Activated CD4-positive, alpha-beta T cell treated with anti-CD3 and anti-CD28 coated beads, Interleukin-2, amount 10 ng/mL, durations not matched to agents 7 days and 5 days (primary cell): ENCODE measurements around the gene SPEF2. TPM values are rescaled to one million over a fixed set of nuclear protein-coding genes. Genes with fewer than 3 reads are reported as not detected.

Experiments used
- CTCF ChIA-PET: fragments of 350-600 bp; sonication (Branson Sonifier 250); formaldehyde crosslinking; loops from one replicate; lab custom pipeline; 2021; ENCODE audit warnings: antibody characterized with exemption; lab: Charles Lee
- POLR2A ChIA-PET: fragments of 350-600 bp; sonication (Branson Sonifier 250); formaldehyde crosslinking; loops from one replicate; lab custom pipeline; 2021; ENCODE audit warnings: antibody characterized with exemption; lab: Charles Lee
- DNase-seq: peaks from one replicate; pipeline ENCODE4 v3.0.0-alpha.2; 2020
- H3K27ac Mint-ChIP-seq: one replicate; pipeline ENCODE4 v1.8.0; 2021; ENCODE audit warnings: mild to moderate bottlenecking, moderate library complexity, mixed read lengths
- H3K27me3 Mint-ChIP-seq: one replicate; pipeline ENCODE4 v1.8.0; 2021; ENCODE audit warnings: mixed read lengths
- H3K36me3 Mint-ChIP-seq: one replicate; pipeline ENCODE4 v1.8.0; 2021; ENCODE audit warnings: low read depth, mixed read lengths
- H3K4me1 Mint-ChIP-seq: one replicate; pipeline ENCODE4 v1.8.0; 2021; ENCODE audit warnings: mixed read lengths
- H3K4me3 Mint-ChIP-seq: one replicate; pipeline ENCODE4 v1.8.0; 2021; ENCODE audit warnings: mild to moderate bottlenecking, moderate library complexity, mixed read lengths
- H3K9me3 Mint-ChIP-seq: one replicate; pipeline ENCODE4 v1.8.0; 2021; ENCODE audit warnings: mixed read lengths
- total RNA-seq, 2 experiments: library from RNA; stranded (reverse); gene quantifications; one replicate each; pipeline ENCODE4 v1.2.3, GENCODE V29; 2021

SPEF2 gene
- total RNA-seq, 2 experiments from 2014 or later: 5.9 to 9.1 TPM

GRCh38 chr5:35622974-35623373 is 5.3 kb downstream of the SPEF2 start:
- ChIA-PET CTCF (interaction anchor here (1.4 kb wide), 1 partner anchor 28 kb away, joined by 4 read pairs; no protein-coding TSS in a partner anchor), POLR2A (no interaction called here)
- Mint-ChIP-seq H3K36me3 (no peaks in the 10 kb centered on the region), H3K27me3 (no peaks in the 10 kb centered on the region), H3K4me1 (peaks cover 42% of the 10 kb centered on the region), H3K27ac (no peak overlapping the region), H3K4me3 (no peak overlapping the region), H3K9me3 (no peaks in the 10 kb centered on the region)
- DNase-seq: no peak

GRCh38 chr5:35623991-35624390 is 6.3 kb downstream of the SPEF2 start:
- Mint-ChIP-seq H3K9me3 (peaks cover 2% of the 10 kb centered on the region), H3K27ac (no peak overlapping the region), H3K27me3 (no peaks in the 10 kb centered on the region), H3K4me3 (no peak overlapping the region), H3K4me1 (peaks cover 33% of the 10 kb centered on the region), H3K36me3 (peaks cover 7% of the 10 kb centered on the region)
- ChIA-PET POLR2A (no interaction called here), CTCF (interaction anchor here (1.5 kb wide), 1 partner anchor 35 kb away, joined by 3 read pairs; no protein-coding TSS in a partner anchor)
- DNase-seq: no peak

DNA sequence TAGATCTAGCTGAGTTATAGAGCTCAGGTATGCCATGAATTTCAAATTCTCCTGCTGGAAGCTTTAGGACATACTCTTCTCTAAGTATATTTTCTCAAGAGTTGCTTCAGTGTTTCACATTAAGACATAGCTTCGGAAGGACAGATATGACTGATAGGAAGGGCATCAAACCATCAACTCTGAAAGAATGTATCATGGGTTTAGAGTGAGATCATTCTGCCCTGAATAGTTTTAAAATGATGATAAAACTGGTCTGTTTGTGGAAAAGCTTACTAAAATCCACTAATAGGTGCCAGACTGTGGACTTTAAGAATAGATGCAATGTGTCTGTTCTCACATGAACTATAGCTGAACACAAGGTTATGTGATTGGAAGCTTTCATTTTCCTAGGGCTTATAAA is 8.4 kb downstream of the SPEF2 start:
- no peaks in the 10 kb centered on the region for H3K27me3 Mint-ChIP-seq
- H3K36me3 Mint-ChIP-seq: peaks cover 20% of the 10 kb centered on the region
- peaks cover 4% of the 10 kb centered on the region for H3K9me3 Mint-ChIP-seq
- no peak overlapping the region for H3K4me3 Mint-ChIP-seq
- H3K27ac Mint-ChIP-seq: no peak overlapping the region
- H3K4me1 Mint-ChIP-seq: peaks cover 26% of the 10 kb centered on the region
- ChIA-PET CTCF (interaction anchor here (0.7 to 2.1 kb wide), 7 partner anchors 8 to 300 kb away, joined by 3 to 12 read pairs (median 5); partner anchors contain the start of gene SPEF2), POLR2A (no interaction called here)
- DNase-seq: no peak

GRCh38 chr5:35626553-35626952 is 8.9 kb downstream of the SPEF2 start:
- ChIA-PET CTCF (interaction anchor here (0.6 to 2.1 kb wide), 4 partner anchors 9 to 300 kb away, joined by 3 to 12 read pairs (median 6); partner anchors contain the start of gene SPEF2), POLR2A (no interaction called here)
- H3K9me3 Mint-ChIP-seq: peaks cover 4% of the 10 kb centered on the region
- no peaks in the 10 kb centered on the region for H3K27me3 Mint-ChIP-seq
- H3K36me3 Mint-ChIP-seq: peaks cover 25% of the 10 kb centered on the region
- no peak overlapping the region for H3K4me3 Mint-ChIP-seq
- peaks cover 26% of the 10 kb centered on the region for H3K4me1 Mint-ChIP-seq
- DNase-seq: no peak
- H3K27ac Mint-ChIP-seq: no peak overlapping the region

DNA sequence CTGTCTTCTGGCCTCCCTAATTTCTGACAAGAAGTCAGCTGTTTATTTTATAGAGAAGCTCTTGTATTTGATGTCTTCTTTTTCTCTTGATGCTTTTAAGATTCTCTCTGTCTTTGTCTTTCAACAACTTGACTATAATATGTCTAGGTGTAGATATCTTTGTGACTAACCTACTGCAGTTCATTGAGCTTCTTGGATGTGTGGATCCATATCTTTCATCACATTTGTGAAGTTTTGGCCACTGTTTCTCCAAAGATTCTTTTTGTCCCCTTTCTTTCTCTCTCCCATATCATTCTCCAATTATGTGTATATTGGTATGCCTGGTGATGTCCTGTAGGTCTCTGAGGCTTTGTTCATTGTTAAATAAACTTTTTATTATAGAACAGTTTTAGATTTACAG is 16.7 kb downstream of the SPEF2 start:
- DNase-seq: no peak
- Mint-ChIP-seq H3K36me3 (peaks cover 57% of the 10 kb centered on the region), H3K4me1 (no peaks in the 10 kb centered on the region), H3K27ac (no peak overlapping the region), H3K9me3 (peaks cover 23% of the 10 kb centered on the region), H3K4me3 (no peak overlapping the region), H3K27me3 (no peaks in the 10 kb centered on the region)
- POLR2A ChIA-PET: no interaction called here
- CTCF ChIA-PET: interaction anchor here (1.2 to 1.3 kb wide), 3 partner anchors 9 to 23 kb away, joined by 3 to 5 read pairs (median 4); partner anchors contain the start of gene SPEF2

GRCh38 chr5:35640623-35641022 is 23.0 kb downstream of the SPEF2 start:
- ChIA-PET CTCF (interaction anchor here (0.8 kb wide), 1 partner anchor 298 kb away, joined by 3 read pairs; the partner anchor contains the start of gene CAPSL), POLR2A (no interaction called here)
- Mint-ChIP-seq H3K36me3 (peaks cover 24% of the 10 kb centered on the region), H3K4me3 (no peak overlapping the region), H3K4me1 (no peaks in the 10 kb centered on the region), H3K27me3 (no peaks in the 10 kb centered on the region), H3K27ac (no peak overlapping the region), H3K9me3 (peaks cover 5% of the 10 kb centered on the region)
- DNase-seq: no peak

DNA sequence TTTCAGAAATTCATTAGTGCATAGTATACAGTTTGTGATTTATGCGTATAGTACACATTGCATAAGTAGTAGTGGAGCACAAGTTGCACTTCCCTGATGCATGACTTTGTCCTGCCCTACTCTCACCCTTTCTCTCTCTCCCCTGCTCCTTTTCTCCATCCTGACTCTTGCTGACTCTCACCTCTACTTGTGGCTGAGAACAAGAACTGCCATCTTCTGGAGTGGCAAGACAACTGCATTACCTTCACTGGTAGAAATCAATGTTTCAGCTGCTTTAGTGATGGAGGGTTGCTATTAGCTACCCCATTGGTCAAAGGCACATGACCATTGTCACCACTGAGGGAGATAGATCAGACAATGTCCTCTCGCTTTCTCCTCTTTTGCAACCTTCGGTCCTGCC is 26.9 kb downstream of the SPEF2 start:
- no peak for DNase-seq
- no peaks in the 10 kb centered on the region for H3K4me1 Mint-ChIP-seq
- ChIA-PET CTCF (interaction anchor here (1.6 kb wide), 1 partner anchor 281 kb away, joined by 5 read pairs; no protein-coding TSS in a partner anchor), POLR2A (no interaction called here)
- no peak overlapping the region for H3K4me3 Mint-ChIP-seq
- no peaks in the 10 kb centered on the region for H3K9me3 Mint-ChIP-seq
- H3K27me3 Mint-ChIP-seq: no peaks in the 10 kb centered on the region
- H3K27ac Mint-ChIP-seq: no peak overlapping the region
- H3K36me3 Mint-ChIP-seq: peaks cover 17% of the 10 kb centered on the region

- H3K9me3 Mint-ChIP-seq: no peaks in the 10 kb centered on the region
- peaks cover 11% of the 10 kb centered on the region for H3K36me3 Mint-ChIP-seq
- peaks cover 10% of the 10 kb centered on the region for H3K4me1 Mint-ChIP-seq
- CTCF ChIA-PET: interaction anchor here (1.4 kb wide), 1 partner anchor 280 kb away, joined by 7 read pairs; no protein-coding TSS in a partner anchor
- no peak overlapping the region for H3K27ac Mint-ChIP-seq
- no peak overlapping the region for H3K4me3 Mint-ChIP-seq
- POLR2A ChIA-PET: no interaction called here
- DNase-seq: no peak
- H3K27me3 Mint-ChIP-seq: no peaks in the 10 kb centered on the region
These were observed 29.5 kb downstream of the SPEF2 start for GRCh38 chr5:35647128-35647527.

GRCh38 chr5:35647712-35648111 is 30.0 kb downstream of the SPEF2 start:
- Mint-ChIP-seq H3K27ac (no peak overlapping the region), H3K4me3 (no peak overlapping the region), H3K4me1 (peaks cover 10% of the 10 kb centered on the region), H3K27me3 (no peaks in the 10 kb centered on the region), H3K9me3 (no peaks in the 10 kb centered on the region), H3K36me3 (peaks cover 9% of the 10 kb centered on the region)
- ChIA-PET POLR2A (no interaction called here), CTCF (interaction anchor here (1.4 to 5.4 kb wide), 2 partner anchors 278 to 279 kb away, joined by 7 to 44 read pairs; no protein-coding TSS in a partner anchor)
- no peak for DNase-seq

GRCh38 chr5:35651002-35651756 is 33.5 kb downstream of the SPEF2 start:
- CTCF ChIA-PET: interaction anchor here (0.7 to 5.4 kb wide), 23 partner anchors 8 to 287 kb away, joined by 3 to 44 read pairs (median 3); partner anchors contain the start of genes CAPSL and SPEF2
- no peak overlapping the region for H3K4me3 Mint-ChIP-seq
- peak overlapping the region; percentile 27 for H3K27ac Mint-ChIP-seq
- peak; percentile 76 for DNase-seq
- POLR2A ChIA-PET: interaction anchor here (1.9 kb wide), 1 partner anchor 275 kb away, joined by 6 read pairs; no protein-coding TSS in a partner anchor
- peaks cover 7% of the 10 kb centered on the region for H3K36me3 Mint-ChIP-seq
- H3K27me3 Mint-ChIP-seq: no peaks in the 10 kb centered on the region
- H3K4me1 Mint-ChIP-seq: peaks cover 19% of the 10 kb centered on the region
- no peaks in the 10 kb centered on the region for H3K9me3 Mint-ChIP-seq

GRCh38 chr5:35656721-35657120 is 39.1 kb downstream of the SPEF2 start:
- Mint-ChIP-seq H3K9me3 (peaks cover under 1% of the 10 kb centered on the region), H3K27me3 (no peaks in the 10 kb centered on the region), H3K4me3 (no peak overlapping the region), H3K4me1 (peaks cover 32% of the 10 kb centered on the region), H3K27ac (no peak overlapping the region), H3K36me3 (peaks cover 2% of the 10 kb centered on the region)
- DNase-seq: no peak
- ChIA-PET POLR2A (no interaction called here), CTCF (interaction anchor here (0.6 kb wide), 1 partner anchor 77 kb away, joined by 4 read pairs; no protein-coding TSS in a partner anchor)

DNA sequence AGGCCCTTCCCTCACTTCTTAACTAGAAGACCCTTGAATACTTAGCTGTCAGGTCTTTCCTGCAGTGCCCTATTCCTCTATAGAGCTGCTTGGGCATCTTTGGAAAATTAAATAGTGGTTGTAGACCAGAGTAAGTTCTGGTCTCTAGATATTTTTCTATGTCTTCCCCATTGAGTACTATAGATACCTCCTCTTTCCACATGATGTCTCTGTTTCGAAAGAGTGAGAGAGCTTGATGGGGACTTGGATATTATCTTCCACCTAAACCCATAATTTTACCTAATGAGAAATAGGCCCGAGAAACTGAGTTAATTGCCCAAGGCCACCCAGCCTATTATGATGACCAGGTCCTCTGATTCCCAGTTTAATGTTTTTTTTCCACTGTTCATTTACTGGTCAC is 40.2 kb downstream of the SPEF2 start:
- Mint-ChIP-seq H3K4me3 (no peak overlapping the region), H3K4me1 (peaks cover 30% of the 10 kb centered on the region), H3K27me3 (no peaks in the 10 kb centered on the region), H3K9me3 (peaks cover 11% of the 10 kb centered on the region), H3K27ac (no peak overlapping the region), H3K36me3 (peaks cover 12% of the 10 kb centered on the region)
- POLR2A ChIA-PET: no interaction called here
- no peak for DNase-seq
- CTCF ChIA-PET: interaction anchor here (1.2 to 2.0 kb wide), 3 partner anchors 12 to 269 kb away, joined by 5 to 12 read pairs (median 5); no protein-coding TSS in a partner anchor

GRCh38 chr5:35659556-35659955 is 41.9 kb downstream of the SPEF2 start:
- POLR2A ChIA-PET: interaction anchor here (0.6 kb wide), 2 partner anchors 32 to 38 kb away, joined by 4 read pairs; no protein-coding TSS in a partner anchor
- Mint-ChIP-seq H3K27me3 (no peaks in the 10 kb centered on the region), H3K4me3 (no peak overlapping the region), H3K9me3 (peaks cover 22% of the 10 kb centered on the region), H3K36me3 (peaks cover 22% of the 10 kb centered on the region), H3K4me1 (peaks cover 36% of the 10 kb centered on the region), H3K27ac (no peak overlapping the region)
- CTCF ChIA-PET: interaction anchor here (0.7 to 2.6 kb wide), 6 partner anchors 9 to 267 kb away, joined by 3 to 12 read pairs (median 3); no protein-coding TSS in a partner anchor
- no peak for DNase-seq
